ENCODE measurements around the gene MBLAC2. TPM values are rescaled to one million over a fixed set of nuclear protein-coding genes. Genes with fewer than 3 reads are reported as not detected.

The MBLAC2 gene
- total and polyA plus RNA-seq, 2 donors (not counting 1 experiment from before 2014, with no cell fraction given) = 3.8 to 13.3 TPM

GRCh38 chr5:90410178-90410762 lies 64.3 kb downstream of the MBLAC2 start:
- no peak overlapping the region for H3K27ac Mint-ChIP-seq
- H2AFZ ChIP-seq (ENCODE audit: insufficient read depth, low read depth, low read length, poor library complexity, severe bottlenecking) = peak overlapping the region; percentile 100
- peak overlapping the region; percentile 85 to 100 (median 98) for H3K4me3 ChIP-seq (ENCODE audit: control extremely low read depth in 1 of 5, extremely low read depth in 1 of 5, insufficient read depth in 1 of 5, low read depth in 2 of 5, low read length in 4 of 5)
- DNase-seq (no peak), ATAC-seq (ENCODE audit: low read depth) (no peak)
- H3K27me3 ChIP-seq (replicated peaks in 1 of 4; ENCODE audit: control extremely low read depth in 1 of 4, control insufficient read depth in 3 of 4, insufficient read depth in 4 of 4, low read length in 3 of 4) = no peaks in the 10 kb centered on the region
- intact Hi-C loops (cut with micrococcal nuclease) = no loop called here
- peaks cover 5% of the 10 kb centered on the region for H3K4me1 Mint-ChIP-seq
- peaks cover 11 to 12% of the 10 kb centered on the region in 2 donors for H3K4me1 ChIP-seq (ENCODE audit: control insufficient read depth in 2 of 2, insufficient read depth in 2 of 2, low read length in 2 of 2)
- ChIA-PET CTCF (interaction anchor here (1.4 to 3.5 kb wide), 5 partner anchors 27 to 1681 kb away, joined by 3 to 21 read pairs (median 9); partner anchors contain the start of genes LYSMD3, MBLAC2 and POLR3G), POLR2A (interaction anchor here (1.0 to 2.8 kb wide), 5 partner anchors 63 to 972 kb away, joined by 3 to 13 read pairs (median 11); partner anchors contain the start of genes ARRDC3, LYSMD3, MBLAC2 and POLR3G)
- peak overlapping the region; percentile 71 for H3K4me2 ChIP-seq (replicated peaks; ENCODE audit: low read depth, low read length, poor library complexity, severe bottlenecking)
- TF ChIP-seq CTCF (IDR thresholded peaks at IDR 0.05) (no peak), EZH2 (IDR thresholded peaks at IDR 0.05; ENCODE audit: borderline replicate concordance, insufficient read depth, low read depth, low read length, poor library complexity, severe bottlenecking) (no peak)
- H3K27me3 Mint-ChIP-seq = no peaks in the 10 kb centered on the region
- H3K9me3 Mint-ChIP-seq (ENCODE audit: insufficient read depth) = no peaks in the 10 kb centered on the region
- no peaks in the 10 kb centered on the region for H4K20me1 ChIP-seq (ENCODE audit: control insufficient read depth, insufficient read depth, low read length, poor library complexity, severe bottlenecking)
- H3K4me3 Mint-ChIP-seq = no peak overlapping the region
- H3K27ac ChIP-seq (ENCODE audit: low read length in 2 of 2) = peak overlapping the region; percentile 88 to 94
- H3K9me3 ChIP-seq (ENCODE audit: control extremely low read depth in 1 of 3, control insufficient read depth in 2 of 3, insufficient read depth in 1 of 3, low read length in 2 of 3) = no peaks in the 10 kb centered on the region
- peaks cover 6 to 8% of the 10 kb centered on the region in 2 experiments for H3K36me3 ChIP-seq (replicated peaks in 1 of 2; ENCODE audit: control extremely low read depth in 1 of 2, control insufficient read depth in 1 of 2, extremely low read depth in 1 of 2, insufficient read depth in 2 of 2, low read length in 1 of 2)
- peak overlapping the region; percentile 99 for H3K9ac ChIP-seq (ENCODE audit: low read length)
- 0% methylated on average over 2 of the region's 10 CpGs for WGBS (ENCODE audit: insufficient coverage)
- peaks cover 10% of the 10 kb centered on the region for H3K79me2 ChIP-seq (ENCODE audit: control insufficient read depth, insufficient read depth, low read length)

Measured in B cell (primary cell).